Muscle layer of colon (tissue), 2 donors: ENCODE results near the gene COX7A1.
"Not testable (repeated sequence)": the region's sequence is repeated elsewhere in the genome, so short reads cannot be mapped to it uniquely, and the experiment has no call there.

Experiments used
- H3K27ac ChIP-seq: one replicate; pipeline ENCODE4 v1.7.0; 2013; ENCODE audit warnings: low read depth, mild to moderate bottlenecking, low read length, moderate library complexity
- H3K27me3 ChIP-seq, 2 donors: one replicate each; pipeline ENCODE4 v1.7.0; 2013; ENCODE audit warnings: low read length in 2 of 2, mild to moderate bottlenecking in 2 of 2; ENCODE audit not compliant: insufficient read depth in 2 of 2, control insufficient read depth in 1 of 2
- H3K36me3 ChIP-seq: one replicate; pipeline ENCODE4 v1.7.0; 2013; ENCODE audit warnings: mild to moderate bottlenecking, low read length; ENCODE audit not compliant: insufficient read depth
- H3K4me1 ChIP-seq: one replicate; pipeline ENCODE4 v1.7.0; 2013; ENCODE audit warnings: mild to moderate bottlenecking, low read length; ENCODE audit not compliant: insufficient read depth
- H3K4me3 ChIP-seq, 2 donors: one replicate each; pipeline ENCODE4 v1.7.0; 2013; ENCODE audit warnings: low read length in 2 of 2, low read depth in 1 of 2, mild to moderate bottlenecking in 1 of 2, moderate library complexity in 1 of 2
- H3K9ac ChIP-seq: one replicate; pipeline ENCODE4 v1.7.0; 2013; ENCODE audit warnings: low read length
- H3K9me3 ChIP-seq: one replicate; pipeline ENCODE4 v1.7.0; 2013; ENCODE audit warnings: mild to moderate bottlenecking, low read length
- donor health status: abdominal sarcoma.
- donor health status: Adenocarcinoma of cecum.

Gene COX7A1

DNA sequence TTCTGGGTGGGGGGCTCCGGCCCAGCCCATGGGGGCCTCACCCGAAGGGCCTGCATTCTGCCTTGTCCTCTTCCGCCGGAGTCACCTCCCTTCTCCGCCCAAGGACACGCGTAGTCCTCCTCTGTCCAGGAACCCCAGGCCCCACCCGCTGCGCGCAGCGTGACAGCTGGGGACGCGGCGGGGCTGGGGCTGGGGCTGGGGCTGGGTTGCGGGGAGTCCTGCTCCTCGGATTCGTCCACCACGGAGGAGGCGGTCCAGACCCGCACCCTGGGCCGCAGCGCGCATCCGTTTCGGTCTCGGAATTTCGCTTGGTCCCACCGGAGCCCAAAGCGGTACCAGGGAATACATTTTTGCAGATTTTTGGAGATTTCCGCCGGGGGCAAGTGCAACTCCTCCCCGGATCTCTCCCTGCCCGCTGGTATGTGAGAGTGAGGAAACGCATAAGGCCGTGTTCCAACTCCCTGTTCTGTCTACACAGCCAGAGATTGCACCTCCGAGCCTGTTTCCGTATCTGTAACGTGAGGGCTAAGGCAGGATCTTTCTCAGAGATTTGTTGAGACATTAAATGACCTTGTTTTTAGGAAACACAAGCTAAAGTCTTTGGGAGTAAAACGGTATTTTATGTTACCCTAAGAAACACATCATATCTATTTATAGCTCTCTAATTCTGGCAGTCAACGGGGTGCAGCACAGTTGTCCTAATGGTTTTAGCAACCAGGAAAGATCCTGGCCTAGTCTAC lies at the start of gene COX7A1:
Gene COX7A1 (minus strand): TSS at position 96 of the 740 bp plus-strand sequence. CDS start 40 bp downstream, at position 56.
- Histone ChIP-seq H3K9ac (peak within 1 kb of the TSS; percentile 95), H3K4me1 (peaks cover 23% of the 10 kb centered on the region), H3K4me3 (peak within 1 kb of the TSS; percentile 64 to 72), H3K36me3 (peaks cover 18% of the 10 kb centered on the region), H3K27ac (peak within 1 kb of the TSS; percentile 98), H3K27me3 (no peaks in the 10 kb centered on the region), H3K9me3 (no peaks in the 10 kb centered on the region)

DNA sequence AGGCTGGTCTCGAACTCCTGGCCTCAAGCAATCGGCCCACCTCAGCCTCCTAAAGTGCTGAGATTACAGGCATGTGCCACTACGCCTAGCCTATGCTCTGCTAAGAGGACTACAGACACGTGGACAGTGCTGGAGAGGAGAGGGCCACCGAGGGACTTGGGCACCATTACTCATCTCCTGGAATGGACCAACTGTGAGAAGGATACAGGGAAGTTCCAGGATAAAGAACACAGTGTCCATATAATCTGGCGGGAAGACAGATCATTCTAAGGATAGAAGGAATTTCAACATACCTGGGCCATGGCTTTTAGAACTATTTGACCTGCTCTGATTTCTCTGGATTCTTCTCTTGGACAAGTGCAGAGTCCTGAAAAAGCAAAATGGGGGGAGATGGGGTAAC lies 49.4 kb upstream of the COX7A1 start:
- Histone ChIP-seq H3K27me3 (no peaks in the 10 kb centered on the region), H3K4me1 (no peaks in the 10 kb centered on the region), H3K9ac (no peak overlapping the region), H3K4me3 (no peak overlapping the region), H3K36me3 (peaks cover 5% of the 10 kb centered on the region), H3K9me3 (no peaks in the 10 kb centered on the region), H3K27ac (no peak overlapping the region)

DNA sequence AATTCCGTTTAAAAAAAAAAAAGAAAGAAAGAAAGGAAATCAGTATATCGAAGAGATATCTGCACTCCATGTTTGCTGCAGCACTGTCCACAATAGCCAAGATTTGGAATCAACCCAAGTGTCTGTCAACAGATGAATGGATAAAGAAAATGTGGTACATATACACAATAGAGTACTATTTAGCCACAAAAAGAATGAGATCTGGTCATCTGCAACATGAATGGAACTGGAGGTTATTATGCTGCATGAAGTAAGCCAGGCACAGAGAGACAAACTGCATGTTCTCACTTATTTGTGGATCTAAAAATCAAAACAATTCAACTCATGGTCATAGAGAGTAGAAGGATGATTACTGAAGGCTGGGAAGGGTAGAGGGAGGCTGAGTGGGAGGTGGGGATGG lies 45.9 kb upstream of the COX7A1 start:
- no peak overlapping the region for H3K27ac ChIP-seq
- peaks cover 20% of the 10 kb centered on the region for H3K36me3 ChIP-seq
- H3K4me3 ChIP-seq: no peak overlapping the region
- no peaks in the 10 kb centered on the region for H3K4me1 ChIP-seq
- H3K9me3 ChIP-seq: no peaks in the 10 kb centered on the region
- no peak overlapping the region for H3K9ac ChIP-seq
- no peaks in the 10 kb centered on the region for H3K27me3 ChIP-seq

DNA sequence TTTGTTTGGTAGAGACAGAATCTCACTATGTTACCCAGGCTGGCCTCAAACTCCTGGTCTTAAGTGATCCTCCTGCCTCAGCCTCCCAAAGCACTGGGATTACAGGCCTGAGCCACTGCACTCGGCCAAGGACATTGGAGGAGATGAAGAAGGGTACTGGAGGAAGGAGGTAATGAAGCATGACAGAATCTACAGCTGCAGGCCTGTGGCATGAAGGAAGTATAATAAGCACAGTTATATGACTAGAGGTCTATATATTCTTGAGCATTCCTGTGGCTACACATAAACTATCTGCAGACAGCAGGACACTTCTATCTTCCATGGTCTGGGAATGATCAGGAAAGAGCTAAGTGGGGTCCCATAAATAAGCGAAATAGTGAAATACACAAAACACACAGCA lies 44.0 kb upstream of the COX7A1 start:
- Histone ChIP-seq H3K27me3 (no peaks in the 10 kb centered on the region), H3K4me3 (no peak overlapping the region), H3K9ac (no peak overlapping the region), H3K4me1 (no peaks in the 10 kb centered on the region), H3K27ac (no peak overlapping the region), H3K36me3 (peaks cover 16% of the 10 kb centered on the region), H3K9me3 (no peaks in the 10 kb centered on the region)

DNA sequence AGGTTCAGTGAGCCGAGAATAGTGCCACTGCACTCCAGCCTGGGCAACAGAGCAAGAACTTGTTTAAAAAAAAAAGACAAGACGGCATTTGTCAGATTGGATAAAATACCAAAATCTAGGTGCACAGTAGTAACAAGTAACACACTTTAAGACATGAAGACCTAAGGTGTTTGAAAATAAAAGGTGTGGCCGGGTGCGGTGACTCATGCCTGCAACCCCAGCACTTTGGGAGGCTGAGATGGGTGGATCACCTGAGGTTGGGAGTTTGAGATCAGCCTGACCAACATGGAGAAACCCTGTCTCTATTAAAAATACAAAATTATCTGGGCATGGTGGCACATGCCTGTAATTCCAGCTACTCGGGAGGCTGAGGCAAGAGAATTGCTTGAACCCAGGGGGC lies 34.5 kb upstream of the COX7A1 start:
- not testable (repeated sequence) for H3K9me3 ChIP-seq, H3K27ac ChIP-seq, H3K9ac ChIP-seq, H3K4me1 ChIP-seq, H3K4me3 ChIP-seq, H3K27me3 ChIP-seq
- peaks cover 13% of the 10 kb centered on the region for H3K36me3 ChIP-seq

DNA sequence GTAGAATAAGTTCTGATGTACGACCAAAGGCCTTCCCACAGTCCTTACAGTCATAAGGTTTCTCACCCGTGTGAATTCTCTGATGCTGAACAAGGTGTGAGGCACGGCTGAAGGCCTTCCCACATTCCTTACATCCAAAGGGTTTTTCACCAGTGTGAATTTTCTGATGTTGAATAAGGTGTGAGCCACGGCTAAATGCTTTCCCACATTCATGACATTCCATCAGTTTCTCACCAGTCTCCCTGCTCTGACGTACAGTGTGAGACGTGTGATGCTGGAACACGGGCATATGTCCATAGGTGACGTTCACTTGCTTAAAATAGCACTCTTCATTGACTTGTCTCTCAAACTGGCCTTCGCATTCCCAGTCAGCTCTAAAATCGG lies 31.0 kb upstream of the COX7A1 start:
- no peak overlapping the region for H3K27ac ChIP-seq
- no peaks in the 10 kb centered on the region for H3K4me1 ChIP-seq
- H3K27me3 ChIP-seq: no peaks in the 10 kb centered on the region
- peaks cover 13% of the 10 kb centered on the region for H3K36me3 ChIP-seq
- no peak overlapping the region for H3K4me3 ChIP-seq
- no peak overlapping the region for H3K9ac ChIP-seq
- H3K9me3 ChIP-seq: no peaks in the 10 kb centered on the region

DNA sequence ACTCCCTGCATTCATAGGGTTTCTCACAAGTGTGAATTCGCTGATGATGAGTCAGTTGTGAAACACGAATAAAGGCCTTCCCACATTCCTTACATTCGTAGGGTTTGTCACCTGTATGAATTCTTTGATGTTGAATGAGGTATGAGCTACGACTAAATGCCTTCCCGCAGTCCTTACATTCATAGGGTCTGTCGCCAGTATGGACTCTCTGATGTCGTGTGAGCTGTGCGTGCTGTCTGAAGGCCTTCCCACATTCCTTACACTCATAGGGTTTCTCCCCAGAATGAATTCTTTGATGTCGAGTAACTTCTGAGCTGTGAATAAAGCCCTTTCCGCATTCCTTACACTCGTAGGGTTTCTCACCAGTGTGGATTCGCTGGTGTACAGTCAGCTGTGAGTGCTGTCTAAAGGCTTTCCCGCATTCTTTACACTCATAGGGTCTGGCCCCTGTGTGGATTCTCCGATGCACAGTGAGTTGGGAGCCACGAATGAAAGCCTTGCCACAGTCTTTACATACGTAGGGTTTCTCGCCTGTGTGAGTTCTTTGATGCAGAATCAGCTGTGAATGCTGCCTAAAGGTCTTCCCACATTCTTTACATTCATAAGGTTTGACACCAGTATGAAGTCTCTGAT lies 30.5 kb upstream of the COX7A1 start:
- H3K9me3 ChIP-seq: no peaks in the 10 kb centered on the region
- no peak overlapping the region for H3K4me3 ChIP-seq
- no peak overlapping the region for H3K27ac ChIP-seq
- H3K9ac ChIP-seq: no peak overlapping the region
- H3K36me3 ChIP-seq: peaks cover 13% of the 10 kb centered on the region
- H3K27me3 ChIP-seq: no peaks in the 10 kb centered on the region
- H3K4me1 ChIP-seq: no peaks in the 10 kb centered on the region

DNA sequence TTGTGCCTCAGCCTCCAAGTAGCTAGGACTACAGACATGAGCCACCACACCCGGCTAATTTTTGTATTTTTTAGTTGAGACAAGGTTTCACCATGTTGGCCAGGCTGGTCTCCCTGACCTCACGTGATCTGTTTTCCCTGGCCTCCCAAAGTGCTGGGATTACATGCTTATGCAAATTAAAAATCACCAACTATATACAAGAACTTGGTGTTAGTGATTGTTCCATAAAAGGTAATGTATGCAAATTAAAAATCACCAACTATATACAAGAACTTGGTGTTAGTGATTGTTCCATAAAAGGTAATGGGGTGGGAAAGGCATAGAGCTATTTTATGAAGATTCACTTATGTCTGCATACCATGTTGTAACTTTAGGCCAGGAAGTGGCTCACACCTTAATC lies 26.8 kb upstream of the COX7A1 start:
- H3K9me3 ChIP-seq, H3K27ac ChIP-seq, H3K4me1 ChIP-seq, H3K27me3 ChIP-seq, H3K4me3 ChIP-seq, H3K9ac ChIP-seq: not testable (repeated sequence)
- peaks cover 13% of the 10 kb centered on the region for H3K36me3 ChIP-seq

DNA sequence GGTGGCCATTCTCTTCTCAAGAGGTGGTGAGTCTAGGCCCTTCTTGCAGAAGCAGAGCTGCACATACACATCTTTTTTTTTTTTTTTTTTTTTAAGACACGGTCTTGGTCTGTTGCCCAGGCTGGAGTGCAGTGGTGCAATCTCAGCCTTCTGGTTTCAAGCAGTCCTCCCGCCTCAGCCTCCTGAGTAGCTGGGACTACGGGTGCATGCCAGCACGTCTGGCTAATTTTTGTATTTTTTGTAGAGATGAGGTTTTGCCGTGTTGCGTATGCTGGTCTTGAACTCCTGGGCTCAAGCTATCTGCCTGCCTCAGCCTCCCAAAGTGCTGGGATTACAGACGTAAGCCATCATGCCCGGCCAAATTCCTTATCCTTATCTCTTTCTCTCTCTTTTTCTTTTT lies 21.6 kb upstream of the COX7A1 start:
- H3K4me1 ChIP-seq, H3K9me3 ChIP-seq, H3K36me3 ChIP-seq, H3K27me3 ChIP-seq, H3K4me3 ChIP-seq, H3K27ac ChIP-seq, H3K9ac ChIP-seq: not testable (repeated sequence)

DNA sequence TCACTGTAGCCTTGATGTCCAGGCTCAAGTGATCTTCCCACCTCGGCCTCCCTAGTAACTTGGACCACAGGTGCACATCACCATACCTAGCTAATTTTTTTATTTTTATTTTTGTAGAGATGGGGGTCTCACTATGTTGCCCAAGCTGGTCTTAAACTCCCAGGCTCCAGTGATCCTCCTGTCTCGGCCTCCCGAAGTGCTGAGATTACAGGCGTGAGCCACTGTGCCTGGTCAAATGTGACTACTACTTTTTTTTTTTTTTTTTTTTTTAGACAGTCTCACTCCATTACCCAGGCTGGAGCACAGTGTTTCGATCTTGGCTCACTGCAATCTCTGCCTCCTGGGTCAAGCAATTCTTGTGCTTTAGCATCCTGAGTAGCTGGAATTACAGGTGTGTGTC lies 20.6 kb upstream of the COX7A1 start:
- Histone ChIP-seq H3K9me3 (no peaks in the 10 kb centered on the region), H3K4me1 (no peaks in the 10 kb centered on the region), H3K9ac (no peak overlapping the region), H3K4me3 (no peak overlapping the region), H3K36me3 (no peaks in the 10 kb centered on the region), H3K27me3 (no peaks in the 10 kb centered on the region), H3K27ac (no peak overlapping the region)

DNA sequence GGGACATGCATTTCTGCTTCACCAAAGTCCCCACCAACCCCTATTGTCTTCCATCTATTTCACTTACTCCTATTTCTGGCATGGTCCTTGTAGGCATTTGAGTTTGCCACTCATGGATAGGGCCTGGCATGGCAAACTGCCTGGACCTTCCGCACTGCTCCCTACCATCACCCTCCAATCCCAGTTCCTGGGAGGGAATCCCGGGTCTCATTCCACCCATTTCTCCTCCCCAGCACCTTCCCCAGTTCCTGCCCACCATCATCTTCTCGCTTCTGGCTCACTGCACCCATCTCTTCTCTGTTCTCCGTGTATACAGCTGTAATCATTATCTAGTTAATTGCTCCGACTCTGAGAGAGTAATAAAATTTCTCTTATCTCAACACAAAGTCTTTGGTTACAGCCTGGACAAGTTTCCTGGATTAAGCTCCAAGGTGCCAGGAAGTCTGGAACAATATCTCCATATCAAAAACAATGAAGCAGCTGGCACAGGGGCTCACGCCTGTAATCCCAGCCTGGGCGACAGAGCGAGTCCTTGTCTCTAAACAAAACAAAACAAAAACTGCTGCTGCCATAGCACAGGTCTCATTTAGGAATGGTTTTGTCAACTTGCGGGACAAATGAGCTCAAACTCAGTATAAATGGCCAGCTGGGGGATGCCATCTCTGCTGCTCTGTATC lies 17.0 kb upstream of the COX7A1 start:
- H3K4me3 ChIP-seq: no peak overlapping the region
- H3K36me3 ChIP-seq: no peaks in the 10 kb centered on the region
- no peak overlapping the region for H3K9ac ChIP-seq
- no peak overlapping the region for H3K27ac ChIP-seq
- H3K27me3 ChIP-seq: no peaks in the 10 kb centered on the region
- no peaks in the 10 kb centered on the region for H3K9me3 ChIP-seq
- H3K4me1 ChIP-seq: no peaks in the 10 kb centered on the region
